ENCODE data around the gene SPATS2L. TPM values are rescaled to one million over a fixed set of nuclear protein-coding genes. Genes with fewer than 3 reads are reported as not detected.

Gene SPATS2L
- total and polyA plus RNA-seq, 2 donors (not counting 1 experiment from before 2014, with no cell fraction given): 0.27 to 0.44 TPM

- Histone ChIP-seq H2AFZ (ENCODE audit: insufficient read depth, low read depth, low read length, poor library complexity, severe bottlenecking) (no peak overlapping the region), H3K27me3 (replicated peaks in 1 of 4; ENCODE audit: control extremely low read depth in 1 of 4, control insufficient read depth in 3 of 4, insufficient read depth in 4 of 4, low read length in 3 of 4) (no peaks in the 10 kb centered on the region), H4K20me1 (ENCODE audit: control insufficient read depth, insufficient read depth, low read length, poor library complexity, severe bottlenecking) (peaks cover 5% of the 10 kb centered on the region), H3K9me3 (ENCODE audit: control extremely low read depth in 1 of 3, control insufficient read depth in 2 of 3, insufficient read depth in 1 of 3, low read length in 2 of 3) (no peaks in the 10 kb centered on the region), H3K4me2 (replicated peaks; ENCODE audit: low read depth, low read length, poor library complexity, severe bottlenecking) (no peak overlapping the region), H3K36me3 (replicated peaks in 1 of 2; ENCODE audit: control extremely low read depth in 1 of 2, control insufficient read depth in 1 of 2, extremely low read depth in 1 of 2, insufficient read depth in 2 of 2, low read length in 1 of 2) (peaks cover 15 to 51% of the 10 kb centered on the region in 2 experiments), H3K79me2 (ENCODE audit: control insufficient read depth, insufficient read depth, low read length) (no peaks in the 10 kb centered on the region), H3K4me3 (ENCODE audit: control extremely low read depth in 1 of 5, extremely low read depth in 1 of 5, insufficient read depth in 1 of 5, low read depth in 2 of 5, low read length in 4 of 5) (no peak overlapping the region), H3K4me1 (ENCODE audit: control insufficient read depth in 2 of 2, insufficient read depth in 2 of 2, low read length in 2 of 2) (no peaks in the 10 kb centered on the region), H3K27ac (ENCODE audit: low read length in 2 of 2) (no peak overlapping the region), H3K9ac (ENCODE audit: low read length) (no peak overlapping the region)
- intact Hi-C loops (cut with micrococcal nuclease): no loop called here
- no peaks in the 10 kb centered on the region for H3K4me1 Mint-ChIP-seq
- H3K27ac Mint-ChIP-seq: no peak overlapping the region
- TF ChIP-seq CTCF (IDR thresholded peaks at IDR 0.05) (no peak), EZH2 (IDR thresholded peaks at IDR 0.05; ENCODE audit: borderline replicate concordance, insufficient read depth, low read depth, low read length, poor library complexity, severe bottlenecking) (no peak)
- no peaks in the 10 kb centered on the region for H3K9me3 Mint-ChIP-seq (ENCODE audit: insufficient read depth)
- WGBS (ENCODE audit: insufficient coverage): 100% methylated on average over 1 of the region's 1 CpG
- ATAC-seq (ENCODE audit: low read depth) (no peak), DNase-seq (no peak)
- H3K4me3 Mint-ChIP-seq: no peak overlapping the region
- POLR2A ChIA-PET: no interaction called here
- no peaks in the 10 kb centered on the region for H3K27me3 Mint-ChIP-seq
- CTCF ChIA-PET: interaction anchor here (1.3 kb wide), 1 partner anchor 14 kb away, joined by 8 read pairs; no protein-coding TSS in a partner anchor
Observed at GRCh38 chr2:200496696-200497095, 190.2 kb downstream of the SPATS2L start.

GRCh38 chr2:200498402-200499162 lies 192.1 kb downstream of the SPATS2L start:
- H3K27me3 ChIP-seq (replicated peaks in 1 of 4; ENCODE audit: control extremely low read depth in 1 of 4, control insufficient read depth in 3 of 4, insufficient read depth in 4 of 4, low read length in 3 of 4): no peaks in the 10 kb centered on the region
- H3K9me3 Mint-ChIP-seq (ENCODE audit: insufficient read depth): no peaks in the 10 kb centered on the region
- TF ChIP-seq EZH2 (IDR thresholded peaks at IDR 0.05; ENCODE audit: borderline replicate concordance, insufficient read depth, low read depth, low read length, poor library complexity, severe bottlenecking) (no peak), CTCF (IDR thresholded peaks at IDR 0.05) (no peak)
- peaks cover 2% of the 10 kb centered on the region for H3K4me1 Mint-ChIP-seq
- no peaks in the 10 kb centered on the region for H3K9me3 ChIP-seq (ENCODE audit: control extremely low read depth in 1 of 3, control insufficient read depth in 2 of 3, insufficient read depth in 1 of 3, low read length in 2 of 3)
- no peaks in the 10 kb centered on the region for H3K27me3 Mint-ChIP-seq
- no peak for ATAC-seq (ENCODE audit: low read depth)
- POLR2A ChIA-PET: no interaction called here
- no peak overlapping the region for H3K4me3 Mint-ChIP-seq
- no peak for DNase-seq
- H4K20me1 ChIP-seq (ENCODE audit: control insufficient read depth, insufficient read depth, low read length, poor library complexity, severe bottlenecking): peaks cover 9% of the 10 kb centered on the region
- intact Hi-C loops (cut with micrococcal nuclease): no loop called here
- H2AFZ ChIP-seq (ENCODE audit: insufficient read depth, low read depth, low read length, poor library complexity, severe bottlenecking): no peak overlapping the region
- peaks cover 11 to 45% of the 10 kb centered on the region in 2 experiments for H3K36me3 ChIP-seq (replicated peaks in 1 of 2; ENCODE audit: control extremely low read depth in 1 of 2, control insufficient read depth in 1 of 2, extremely low read depth in 1 of 2, insufficient read depth in 2 of 2, low read length in 1 of 2)
- no peak overlapping the region for H3K4me2 ChIP-seq (replicated peaks; ENCODE audit: low read depth, low read length, poor library complexity, severe bottlenecking)
- H3K9ac ChIP-seq (ENCODE audit: low read length): no peak overlapping the region
- 100% methylated on average over 1 of the region's 2 CpGs for WGBS (ENCODE audit: insufficient coverage)
- CTCF ChIA-PET: interaction anchor here (1.4 kb wide), 1 partner anchor 23 kb away, joined by 3 read pairs; no protein-coding TSS in a partner anchor
- no peaks in the 10 kb centered on the region for H3K4me1 ChIP-seq (ENCODE audit: control insufficient read depth in 2 of 2, insufficient read depth in 2 of 2, low read length in 2 of 2)
- no peak overlapping the region for H3K4me3 ChIP-seq (ENCODE audit: control extremely low read depth in 1 of 5, extremely low read depth in 1 of 5, insufficient read depth in 1 of 5, low read depth in 2 of 5, low read length in 4 of 5)
- H3K27ac ChIP-seq (ENCODE audit: low read length in 2 of 2): no peak overlapping the region
- peaks cover 11% of the 10 kb centered on the region for H3K79me2 ChIP-seq (ENCODE audit: control insufficient read depth, insufficient read depth, low read length)
- H3K27ac Mint-ChIP-seq: no peak overlapping the region
